NCI-H2107 (cell line): ENCODE results near the gene GET3.

ENCODE experiments used
- DNase-seq: peaks from one replicate; lab custom pipeline; 2025; lab: John Stamatoyannopoulos, UW

Gene GET3

GRCh38 chr19:12752056-12752781, 14.9 kb downstream of the GET3 start:
- no peak for DNase-seq

- no peak for DNase-seq
Measured at GRCh38 chr19:12754465-12755196, 17.3 kb downstream of the GET3 start.

DNA sequence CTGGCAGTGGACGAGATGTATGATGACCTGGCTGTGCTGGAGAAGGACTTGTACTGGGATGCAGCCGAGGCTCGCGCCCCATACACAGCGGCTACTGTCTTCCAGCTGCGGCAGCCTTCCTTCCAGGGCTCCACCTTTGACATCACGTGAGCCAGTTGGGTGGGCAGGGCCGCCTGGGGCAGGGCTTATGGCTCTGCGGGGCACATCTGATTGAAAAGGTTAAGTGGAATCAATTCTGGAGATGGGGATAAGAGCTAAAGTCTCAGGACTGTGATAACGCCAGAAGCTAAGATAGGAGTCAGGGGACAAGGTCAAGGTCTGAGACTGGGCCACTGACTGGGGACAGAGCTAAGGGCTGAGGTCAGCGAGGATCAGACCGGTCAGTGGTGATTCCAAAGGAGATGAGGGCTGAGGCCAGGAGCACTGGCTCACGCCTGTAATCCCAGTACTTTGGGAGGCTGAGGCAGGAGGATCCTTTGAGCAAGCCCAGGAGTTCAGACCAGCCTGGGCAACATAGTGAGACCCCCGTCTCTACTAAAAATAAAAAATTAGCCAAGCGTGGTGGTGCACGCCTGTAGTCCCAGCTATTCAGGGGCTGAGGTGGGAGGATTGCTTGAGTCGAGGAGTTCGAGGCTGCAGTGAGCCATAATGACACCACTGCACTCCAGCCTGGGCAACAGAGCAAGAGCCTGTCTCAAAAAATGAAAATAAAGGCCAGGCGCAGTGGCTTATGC, 19.0 kb downstream of the GET3 start:
- DNase-seq, result no peak

GRCh38 chr19:12757544-12758274, 20.4 kb downstream of the GET3 start:
- no peak for DNase-seq

DNA sequence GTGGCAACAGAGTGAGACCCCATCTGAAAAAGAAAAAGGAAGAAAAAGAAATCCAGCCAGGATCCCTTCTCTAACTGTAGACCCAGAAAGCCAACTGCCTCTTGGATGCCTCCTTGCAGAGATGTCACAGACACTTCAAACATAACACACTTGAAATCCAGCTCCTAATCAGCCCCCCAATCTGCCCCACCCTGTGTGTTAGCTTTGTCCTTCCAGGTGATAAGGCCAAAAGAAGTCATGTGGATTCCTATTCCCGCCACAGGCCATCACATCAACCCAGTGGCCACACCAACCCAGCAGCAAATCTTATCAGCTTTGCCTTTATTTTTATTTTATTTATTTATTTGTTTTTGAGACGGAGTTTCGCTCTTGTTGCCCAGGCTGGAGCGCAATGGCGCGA, 22.4 kb downstream of the GET3 start:
- DNase-seq, result no peak

- no peak for DNase-seq
Measured at GRCh38 chr19:12763100-12763499, 25.8 kb downstream of the GET3 start.

GRCh38 chr19:12764698-12765097, 27.4 kb downstream of the GET3 start:
- no peak for DNase-seq

GRCh38 chr19:12766051-12766521, 28.8 kb downstream of the GET3 start:
- peak; percentile 51 for DNase-seq

GRCh38 chr19:12767150-12767549, 29.9 kb downstream of the GET3 start:
- no peak for DNase-seq

DNA sequence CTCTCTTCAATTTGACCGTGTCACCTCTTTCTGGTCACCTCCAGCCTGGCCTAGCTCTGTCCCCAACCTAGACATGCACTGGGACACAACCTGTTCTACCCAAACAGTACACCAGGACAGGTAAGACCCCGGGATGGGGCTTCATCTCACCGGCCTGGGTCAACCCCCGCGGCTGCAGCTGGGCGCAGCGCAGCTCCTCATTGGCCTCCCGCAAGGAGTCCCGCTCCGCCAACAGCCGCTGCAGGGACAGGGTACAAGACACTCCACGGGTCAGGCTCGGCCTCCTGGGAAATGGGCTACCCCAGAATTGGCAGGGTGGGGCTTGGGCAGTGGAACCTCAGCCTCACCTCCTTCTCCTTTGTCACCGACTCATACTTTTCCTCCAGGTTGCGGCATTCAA, 30.4 kb downstream of the GET3 start:
- no peak for DNase-seq

GRCh38 chr19:12769689-12770088, 32.4 kb downstream of the GET3 start:
- no peak for DNase-seq

DNA sequence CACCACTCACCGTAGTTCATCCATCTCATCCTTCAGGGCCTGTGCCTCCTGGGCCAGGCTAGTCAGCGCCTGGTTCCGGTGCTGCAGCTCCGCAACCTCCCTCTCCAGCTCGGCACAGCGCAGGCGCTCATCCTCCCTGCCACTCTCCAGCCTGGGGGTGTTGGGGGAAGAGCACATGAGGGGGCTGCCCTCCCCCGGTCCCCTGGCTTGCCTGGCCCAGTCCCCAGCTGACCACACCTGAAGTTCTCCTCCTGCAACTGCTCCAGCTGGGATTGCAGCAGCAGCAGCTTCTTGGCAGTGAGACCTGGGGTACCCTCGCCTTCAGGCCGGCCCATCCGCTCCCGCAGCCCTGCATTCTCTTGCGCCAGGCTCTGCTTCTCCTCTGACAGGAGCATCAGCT, 33.6 kb downstream of the GET3 start:
- DNase-seq, result no peak

GRCh38 chr19:12772323-12772722, 35.0 kb downstream of the GET3 start:
- no peak for DNase-seq

- DNase-seq, result no peak
Measured at GRCh38 chr19:12773571-12773970, 36.3 kb downstream of the GET3 start.

DNA sequence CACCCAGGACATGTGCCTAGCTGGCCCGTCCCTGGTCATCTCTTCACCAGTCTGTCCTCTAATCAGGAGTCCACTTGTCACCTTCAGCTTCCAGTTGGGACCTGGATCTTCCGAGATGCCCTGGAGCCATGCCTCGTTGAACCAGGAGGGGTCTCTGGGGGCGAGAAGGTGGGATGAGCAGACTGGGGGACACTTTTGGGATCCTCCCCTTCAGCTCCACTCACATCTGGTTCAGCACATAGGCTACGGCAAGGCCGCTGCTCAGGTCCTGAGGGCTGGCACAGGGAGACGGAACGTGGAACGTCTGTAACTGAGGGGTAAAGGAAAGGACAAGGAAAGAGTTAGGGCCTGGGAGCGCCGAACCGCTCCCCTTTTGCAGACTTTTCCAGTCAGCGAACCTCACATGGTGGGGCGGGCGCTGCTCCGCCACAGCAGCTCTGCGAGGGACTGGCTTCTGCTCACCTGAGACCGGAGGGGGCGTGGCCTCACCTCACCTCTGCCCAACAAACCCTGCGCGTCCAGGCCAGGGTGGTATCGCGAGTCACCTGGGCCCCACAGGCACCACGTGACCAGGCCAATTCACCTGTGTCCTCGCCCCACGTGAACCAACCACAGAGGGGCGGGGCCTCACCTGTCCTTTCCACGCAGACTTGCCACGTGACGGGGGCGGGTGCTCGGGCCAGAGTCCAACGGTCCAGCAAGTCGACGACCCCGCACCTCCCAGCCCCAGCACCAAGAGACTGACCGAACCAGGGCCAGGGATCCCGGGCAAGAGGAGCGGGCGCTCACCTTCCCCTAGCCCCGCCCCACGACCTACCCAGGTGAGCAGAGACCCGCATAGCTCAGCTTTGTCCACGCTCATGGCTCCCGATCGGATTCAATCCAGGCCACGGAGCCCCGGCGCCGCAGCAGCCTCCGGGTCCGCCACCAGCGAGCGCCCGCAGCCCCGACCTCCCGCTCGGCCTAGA, 37.6 kb downstream of the GET3 start, which contains the start of gene HOOK2:
Gene HOOK2, minus strand, starts transcription at position 965 of the 968 bp plus-strand sequence. Its CDS starts 103 bp downstream, at position 862.
- peak; percentile 79 for DNase-seq

- DNase-seq, result peak; percentile 71
Measured at GRCh38 chr19:12777217-12778016, 40.1 kb downstream of the GET3 start.

DNA sequence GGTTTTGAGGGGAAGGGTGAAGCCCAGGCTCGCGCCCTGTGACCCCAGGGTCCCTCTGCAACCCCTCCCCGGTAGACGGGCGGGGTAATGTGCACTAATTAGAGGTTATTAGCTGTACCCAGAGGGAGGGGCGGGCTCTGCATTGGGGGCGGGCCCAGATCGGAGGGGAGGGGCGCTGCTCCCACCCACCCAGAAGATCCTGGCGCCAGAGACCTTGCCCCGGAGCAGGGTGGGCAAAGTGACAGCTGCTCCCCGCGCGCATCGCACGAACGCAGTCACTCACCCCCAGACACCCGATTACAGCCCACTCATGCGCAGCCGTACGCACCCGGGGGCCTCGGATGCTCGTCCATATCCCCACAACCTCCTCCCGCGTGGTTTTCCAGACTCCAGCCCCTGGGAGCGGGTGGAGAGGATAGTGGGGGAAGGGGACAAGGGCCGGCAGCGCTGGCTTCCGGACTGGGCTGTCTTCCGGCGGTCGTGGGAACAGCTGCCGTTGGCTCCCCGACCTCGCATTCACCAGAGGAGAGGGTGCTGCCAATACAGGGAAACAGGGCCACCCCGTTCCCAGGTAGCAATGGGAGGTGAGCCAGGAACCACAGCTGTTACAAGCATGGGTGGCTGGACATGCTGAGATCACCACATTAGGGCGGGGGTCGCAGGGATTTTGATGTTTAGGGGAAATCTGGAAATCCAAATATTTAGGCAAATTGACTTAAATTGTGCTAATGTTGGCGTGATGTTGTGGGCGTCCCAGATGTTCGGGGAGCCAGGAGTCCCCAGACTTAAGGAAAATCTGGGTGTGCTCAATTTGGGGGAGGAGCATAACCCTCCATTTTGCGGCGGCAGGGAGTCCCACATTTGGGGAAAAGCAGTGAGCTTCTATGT, 41.0 kb downstream of the GET3 start:
- DNase-seq, result peak; percentile 79

DNA sequence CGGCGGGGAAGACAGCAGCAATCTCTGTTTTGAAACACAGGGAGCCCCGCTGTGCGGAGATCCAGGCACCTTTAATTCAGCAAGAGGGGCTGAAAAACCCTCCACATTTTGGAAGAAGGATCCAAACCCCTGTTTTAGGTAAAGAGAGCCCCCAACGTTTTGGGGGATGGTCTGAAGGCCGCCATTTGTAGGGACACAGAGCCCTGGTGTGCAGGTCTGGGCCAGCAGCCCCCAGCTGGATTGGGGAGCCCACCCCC, 41.5 kb downstream of the GET3 start:
- DNase-seq, result no peak
